GM12878 (cell line): ENCODE data around the gene PNRC1. TPM values are rescaled to one million over a fixed set of nuclear protein-coding genes. Genes with fewer than 3 reads are reported as not detected.

Experiments
- ATAC-seq: fragments of 200-7000 bp; cut with Tn5 transposase; 3 replicates; pipeline ENCODE4 v1.9.1; 2020; ENCODE audit warnings: mild to moderate bottlenecking, moderate library complexity
- BruUV-seq: library from RNA; stranded (reverse); fragments of 400-500 nt; replicated peaks from 2 replicates; lab custom pipeline; 2021; lab: Mats Ljungman, UMichigan
- CTCF ChIA-PET: fragments of 300-600 bp; sonication (Branson Sonifier 250); formaldehyde crosslinking; extraction: SDS; loops from one replicate; lab custom pipeline; 2021; ENCODE audit warnings: inconsistent platforms; lab: Yijun Ruan, JAX
- POLR2A ChIA-PET: fragments of 350-600 bp; formaldehyde crosslinking; extraction: SDS; loops from one replicate; lab custom pipeline; 2021; ENCODE audit warnings: inconsistent platforms; lab: Charles Lee
- RAD21 ChIA-PET: fragments of 300-600 bp; sonication (Branson Sonifier 250); formaldehyde crosslinking; loops from one replicate; lab custom pipeline; 2023; ENCODE audit warnings: antibody characterized with exemption; ENCODE audit not compliant: unreplicated experiment; lab: Charles Lee
- SMC1A ChIA-PET: fragments of 300-600 bp; sonication (Branson Sonifier 250); formaldehyde crosslinking; loops from one replicate; lab custom pipeline; 2023; ENCODE audit not compliant: unreplicated experiment, uncharacterized antibody; lab: Charles Lee
- DNase-seq: peaks from one replicate; pipeline ENCODE4 v3.0.0-alpha.2; 2011; ENCODE audit warnings: low read depth, low spot score
- FAIRE-seq: peaks from 3 replicates; lab custom pipeline; 2011; peaks lifted over from hg19 to GRCh38; lab: Jason Lieb, UNC
- H2AFZ ChIP-seq: 2 replicates; pipeline ENCODE4 v1.6.0; 2011; ENCODE audit warnings: low read depth, low read length, control low read depth; ENCODE audit not compliant: control insufficient read depth
- H3K27ac ChIP-seq: 2 replicates; pipeline ENCODE4 v1.5.1; 2011; ENCODE audit warnings: control low read depth; ENCODE audit not compliant: control insufficient read depth, insufficient read depth
- H3K27me3 ChIP-seq, 2 experiments: replicated peaks in 1 of 2; 2 replicates each; pipeline versions ENCODE4 v1.6.0 to v1.6.1; 2011; ENCODE audit warnings: low read length in 1 of 2; ENCODE audit not compliant: control insufficient read depth in 2 of 2, insufficient read depth in 2 of 2
- H3K36me3 ChIP-seq, 2 experiments: 2 replicates each; pipeline ENCODE4 v1.5.1; 2011; ENCODE audit warnings: low read length in 1 of 2; ENCODE audit not compliant: control insufficient read depth in 2 of 2, insufficient read depth in 2 of 2
- H3K4me1 ChIP-seq: 2 replicates; pipeline ENCODE4 v1.6.1; 2011; ENCODE audit warnings: mild to moderate bottlenecking, low read length, moderate library complexity, mixed read lengths; ENCODE audit not compliant: control insufficient read depth, insufficient read depth
- H3K4me2 ChIP-seq: 2 replicates; pipeline ENCODE4 v1.6.0; 2011; ENCODE audit warnings: control low read depth; ENCODE audit not compliant: control insufficient read depth, insufficient read depth
- H3K4me3 ChIP-seq: fragments of 200-600 bp; sonication (generic); 2 replicates; pipeline ENCODE4 v1.5.1; 2016
- H3K79me2 ChIP-seq: 2 replicates; pipeline ENCODE4 v1.6.0; 2011; ENCODE audit warnings: low read length; ENCODE audit not compliant: control insufficient read depth, insufficient read depth
- H3K9ac ChIP-seq: 2 replicates; pipeline ENCODE4 v1.8.0; 2011; ENCODE audit warnings: low read length, control low read depth, mixed read lengths; ENCODE audit not compliant: control insufficient read depth, insufficient read depth
- H3K9me3 ChIP-seq: replicated peaks from 3 replicates; pipeline ENCODE4 v1.5.1; 2011; ENCODE audit warnings: mild to moderate bottlenecking, low read length; ENCODE audit not compliant: control insufficient read depth, insufficient read depth
- H4K20me1 ChIP-seq: 2 replicates; pipeline ENCODE4 v1.6.0; 2011; ENCODE audit not compliant: control insufficient read depth, insufficient read depth
- CREM ChIP-seq: IDR thresholded peaks from 2 replicates; pipeline ENCODE4 v1.6.1; 2014; ENCODE audit warnings: antibody characterized with exemption, low read depth
- EED ChIP-seq: sonication (generic); IDR thresholded peaks from 2 replicates; pipeline ENCODE4 v1.6.1; 2016; ENCODE audit warnings: antibody characterized with exemption, low read depth
- ESRRA ChIP-seq: IDR thresholded peaks from 2 replicates; pipeline ENCODE4 v1.6.1; 2012; ENCODE audit warnings: mild to moderate bottlenecking, low read length, improper control_type of control experiment
- EZH2 ChIP-seq: IDR thresholded peaks from 2 replicates; pipeline ENCODE4 v1.6.1; 2012; ENCODE audit warnings: low read depth, mild to moderate bottlenecking, control low read depth, inconsistent platforms, low read length, borderline replicate concordance; ENCODE audit not compliant: control insufficient read depth
- IRF4 ChIP-seq: IDR thresholded peaks from 2 replicates; pipeline ENCODE4 v1.6.1; 2011; ENCODE audit warnings: low read depth, low read length
- JUND ChIP-seq: IDR thresholded peaks from 2 replicates; pipeline ENCODE4 v1.6.1; 2012; ENCODE audit warnings: low read depth, mild to moderate bottlenecking, low read length, improper control_type of control experiment, moderate library complexity
- NR2C2 ChIP-seq: IDR thresholded peaks from 2 replicates; pipeline ENCODE4 v1.6.1; 2011; ENCODE audit warnings: borderline replicate concordance, low read depth; ENCODE audit not compliant: control insufficient read depth, insufficient read length
- POLR2AphosphoS5 ChIP-seq: IDR thresholded peaks from 2 replicates; pipeline ENCODE4 v1.6.1; 2011; ENCODE audit warnings: mild to moderate bottlenecking, low read length, inconsistent platforms
- RELA ChIP-seq: fragments of 450-650 bp; IDR thresholded peaks from 2 replicates; pipeline ENCODE4 v1.8.0; 2014; ENCODE audit warnings: borderline replicate concordance; ENCODE audit not compliant: partially characterized antibody
- SMAD1 ChIP-seq: fragments of 450-650 bp; IDR thresholded peaks from 2 replicates; pipeline ENCODE4 v1.6.1; 2018; ENCODE audit warnings: mild to moderate bottlenecking, low read depth; ENCODE audit not compliant: partially characterized antibody
- ZNF207 ChIP-seq: fragments of 450-650 bp; IDR thresholded peaks from 2 replicates; pipeline ENCODE4 v1.6.1; 2014; ENCODE audit warnings: antibody characterized with exemption, mild to moderate bottlenecking, borderline replicate concordance
- ZNF622 ChIP-seq: fragments of 450-650 bp; IDR thresholded peaks from 2 replicates; pipeline ENCODE4 v1.6.1; 2017; ENCODE audit warnings: mild to moderate bottlenecking, inconsistent platforms
- WGBS: methylation state at CpG from one replicate; pipeline ENCODE4 v1.1.6; 2016; ENCODE audit warnings: low lambda C conversion rate; ENCODE audit not compliant: insufficient replicate concordance, insufficient coverage; ENCODE audit errors: missing lambda C conversion rate; 5-methylcytosine and 5-hydroxymethylcytosine counted together
- in situ Hi-C: fragments of 300-500 bp; cut with MboI; formaldehyde crosslinking; loops from 9 replicates; pipeline ENCODE4 v1.14.3; 2018; ENCODE audit warnings: mixed read lengths
- intact Hi-C: fragments of 100-400 bp; cut with micrococcal nuclease; formaldehyde crosslinking; loops from one replicate; pipeline ENCODE4 v1.14.2; 2022; ENCODE audit not compliant: unreplicated experiment
- polyA plus RNA-seq, 11 experiments: library from polyadenylated mRNA; depleted of rRNA in 4 of 11; unstranded in 6 of 11; stranded (reverse) in 5 of 11; fragments of >200 nt; fragmentation: Nextera tagmentation in 4 of 11; fragmentation: Illumina TruSeq in 1 of 11; extraction: Ambion mirVana in 4 of 11; extraction: Trizol in 1 of 11; gene quantifications; 1 replicate in 1 of 11; 2 replicates in 10 of 11; pipeline versions ENCODE4 v1.2.1 to v1.2.3, GENCODE V29; 2011 to 2016; ENCODE audit warnings: inconsistent platforms in 2 of 11, missing spikeins in 2 of 11, low read depth in 1 of 11
- total RNA-seq, 4 experiments: library from RNA; depleted of rRNA in 3 of 4; stranded (reverse); fragments of >200 nt in 3 of 4; fragmentation: Illumina TruSeq in 1 of 4; extraction: Trizol in 1 of 4; gene quantifications; 2 replicates each; pipeline versions ENCODE4 v1.2.1 to v1.2.3, GENCODE V29; 2013 to 2021
- TF ChIP-seq, protein P1 (sequence below): fragments of 450-650 bp; IDR thresholded peaks from 2 replicates; pipeline ENCODE4 v1.6.1; 2017; ENCODE audit warnings: low read depth, mild to moderate bottlenecking, moderate library complexity

PNRC1 gene
- total and polyA plus RNA-seq, 10 of the 15 experiments (the other 5 are each of a cell fraction or from before 2014, with no cell fraction given), result 7.6 to 66.0 (median 33.1) TPM

DNA sequence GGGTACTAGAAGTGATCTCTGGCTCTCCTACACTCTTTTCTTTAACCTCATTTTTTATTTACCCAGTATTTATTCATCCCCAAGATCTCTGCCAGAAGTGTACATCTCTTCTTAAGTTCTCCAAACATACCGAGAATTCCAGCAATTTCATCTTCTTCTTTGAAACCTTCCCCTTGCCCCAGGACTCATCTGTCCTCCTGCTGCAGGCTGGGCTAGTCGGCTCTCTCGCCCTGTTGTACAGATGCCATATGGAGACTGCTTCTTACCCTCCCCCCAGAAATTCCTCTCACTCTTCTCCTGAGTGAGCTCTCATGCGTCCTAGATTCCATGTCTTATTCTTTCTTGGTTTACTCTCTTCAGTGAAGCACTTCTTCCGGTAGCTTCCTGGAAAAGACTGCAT is 21.9 kb upstream of the PNRC1 start:
- ATAC-seq, result no peak
- in situ Hi-C loops, result no loop called here
- no TSS peak for BruUV-seq
- no peak overlapping the region for H3K4me3 ChIP-seq
- ChIA-PET RAD21 (no interaction called here), CTCF (interaction anchor here (1.4 kb wide), 1 partner anchor 12 kb away, joined by 3 read pairs; no protein-coding TSS in a partner anchor), POLR2A (no interaction called here)
- H4K20me1 ChIP-seq, result no peaks in the 10 kb centered on the region
- no peaks in the 10 kb centered on the region for H3K36me3 ChIP-seq
- FAIRE-seq, result no peak
- intact Hi-C loops, result no loop called here
- H3K9ac ChIP-seq, result no peak overlapping the region
- no peak overlapping the region for H3K27ac ChIP-seq
- H3K4me1 ChIP-seq, result no peaks in the 10 kb centered on the region
- H3K9me3 ChIP-seq, result no peaks in the 10 kb centered on the region
- H2AFZ ChIP-seq, result no peak overlapping the region
- TF ChIP-seq EZH2 (no peak), EED (no peak), JUND (no peak), CREM (no peak), POLR2AphosphoS5 (no peak), SMAD1 (no peak), ZNF622 (no peak), IRF4 (no peak), RELA (no peak), ESRRA (no peak), ZNF207 (no peak), NR2C2 (no peak)
- TF ChIP-seq, protein P1, sequence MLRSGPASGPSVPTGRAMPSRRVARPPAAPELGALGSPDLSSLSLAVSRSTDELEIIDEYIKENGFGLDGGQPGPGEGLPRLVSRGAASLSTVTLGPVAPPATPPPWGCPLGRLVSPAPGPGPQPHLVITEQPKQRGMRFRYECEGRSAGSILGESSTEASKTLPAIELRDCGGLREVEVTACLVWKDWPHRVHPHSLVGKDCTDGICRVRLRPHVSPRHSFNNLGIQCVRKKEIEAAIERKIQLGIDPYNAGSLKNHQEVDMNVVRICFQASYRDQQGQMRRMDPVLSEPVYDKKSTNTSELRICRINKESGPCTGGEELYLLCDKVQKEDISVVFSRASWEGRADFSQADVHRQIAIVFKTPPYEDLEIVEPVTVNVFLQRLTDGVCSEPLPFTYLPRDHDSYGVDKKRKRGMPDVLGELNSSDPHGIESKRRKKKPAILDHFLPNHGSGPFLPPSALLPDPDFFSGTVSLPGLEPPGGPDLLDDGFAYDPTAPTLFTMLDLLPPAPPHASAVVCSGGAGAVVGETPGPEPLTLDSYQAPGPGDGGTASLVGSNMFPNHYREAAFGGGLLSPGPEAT, result no peak
- TF ChIP-seq, all 136 proteins: peak for 0
- SMC1A ChIA-PET, result interaction anchor here (0.7 kb wide), 1 partner anchor 27 kb away, joined by 3 read pairs; no protein-coding TSS in a partner anchor
- no peaks in the 10 kb centered on the region for H3K27me3 ChIP-seq
- WGBS, result 78% methylated on average over 5 of the region's 5 CpGs
- no peak for DNase-seq
- no peak overlapping the region for H3K4me2 ChIP-seq
- H3K79me2 ChIP-seq, result no peaks in the 10 kb centered on the region
